HG02885 (cell line): ENCODE data around the gene PALLD.
A peak's percentile ranks its signal among the peaks of the same experiment; 100 is the strongest.
"Not testable (repeated sequence)": the region's sequence is repeated elsewhere in the genome, so short reads cannot be mapped to it uniquely, and the experiment has no call there.

ENCODE experiments used
- ATAC-seq: cut with Tn5 transposase; IDR thresholded peaks from one replicate; pipeline ENCODE4 v1.9.1; 2021; ENCODE audit warnings: mild to moderate bottlenecking; ENCODE audit not compliant: unreplicated experiment, poor library complexity

PALLD gene

DNA sequence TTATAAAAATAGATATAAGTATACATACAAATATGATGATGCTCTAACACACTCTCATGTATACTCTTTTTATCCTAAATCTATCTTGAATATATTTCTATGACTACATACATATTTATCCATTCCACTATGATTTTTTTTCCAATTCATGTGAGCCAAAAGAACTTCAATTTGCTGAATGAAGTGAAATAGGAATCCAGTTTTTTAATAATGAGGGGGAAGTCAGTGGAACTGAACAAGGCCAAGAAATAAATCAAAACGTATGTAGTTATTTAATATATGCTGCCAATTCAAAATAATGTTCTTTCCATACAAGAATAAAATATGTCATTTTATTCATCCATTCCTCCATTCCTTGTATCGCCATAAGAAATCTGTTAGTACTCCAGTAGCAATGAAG is 6.1 kb upstream of the PALLD start:
- ATAC-seq = no peak

DNA sequence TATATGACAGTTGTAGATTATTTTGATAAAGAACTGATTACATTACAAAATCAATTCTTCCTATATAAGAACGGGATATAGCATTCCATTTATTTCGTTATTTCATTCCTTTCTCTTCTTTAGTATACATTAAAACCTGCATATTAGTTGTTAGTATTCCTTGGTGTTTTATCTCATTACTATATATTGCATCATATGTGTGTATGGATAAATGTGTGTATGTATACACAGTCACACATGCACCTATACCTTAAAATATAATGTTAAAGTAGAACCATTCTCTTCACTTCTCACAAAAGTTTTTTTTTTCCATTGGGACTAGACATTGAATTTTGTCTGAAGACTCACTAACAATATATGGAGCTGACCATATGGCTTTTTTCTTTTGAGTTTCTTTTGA is 5.3 kb upstream of the PALLD start:
- no peak for ATAC-seq

DNA sequence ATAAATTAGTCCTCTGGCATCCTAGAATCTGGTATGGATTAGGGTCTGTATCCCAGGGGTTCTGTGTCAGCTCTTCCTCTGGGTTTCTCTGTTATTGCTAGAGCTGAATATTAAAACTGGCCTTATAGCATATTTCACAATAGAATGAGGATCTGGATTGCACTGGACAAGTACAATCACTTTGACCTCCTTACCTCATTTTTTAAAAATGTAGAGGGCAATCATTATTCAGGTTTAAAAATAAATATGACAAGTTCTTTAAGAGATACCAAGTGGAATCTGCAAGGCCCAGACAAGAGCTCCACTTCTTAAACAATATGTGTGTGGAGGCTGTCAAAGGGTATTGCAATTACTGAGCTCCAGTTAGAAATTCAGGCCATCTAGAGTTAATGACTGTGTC is 1.4 kb downstream of the PALLD start:
- no peak for ATAC-seq

DNA sequence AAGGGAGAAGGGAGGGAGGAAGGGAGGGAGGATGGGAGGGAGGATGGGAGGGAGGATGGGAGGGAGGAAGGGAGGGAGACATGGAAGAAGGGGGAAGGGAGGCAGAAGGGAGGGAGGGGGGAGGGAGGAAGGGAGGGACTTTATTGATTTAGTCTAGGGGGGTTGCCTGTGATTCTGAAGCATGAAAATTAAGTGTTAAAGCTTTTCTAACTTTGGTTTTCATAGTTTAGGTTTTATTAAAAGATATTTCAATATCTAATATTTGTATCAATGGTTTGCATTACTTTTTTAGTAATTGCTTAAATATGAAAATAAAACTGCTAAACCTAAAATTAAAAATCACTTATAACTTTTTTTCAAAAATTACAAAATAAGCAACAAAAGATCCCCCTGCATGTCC is 2.4 kb downstream of the PALLD start:
- ATAC-seq = no peak

DNA sequence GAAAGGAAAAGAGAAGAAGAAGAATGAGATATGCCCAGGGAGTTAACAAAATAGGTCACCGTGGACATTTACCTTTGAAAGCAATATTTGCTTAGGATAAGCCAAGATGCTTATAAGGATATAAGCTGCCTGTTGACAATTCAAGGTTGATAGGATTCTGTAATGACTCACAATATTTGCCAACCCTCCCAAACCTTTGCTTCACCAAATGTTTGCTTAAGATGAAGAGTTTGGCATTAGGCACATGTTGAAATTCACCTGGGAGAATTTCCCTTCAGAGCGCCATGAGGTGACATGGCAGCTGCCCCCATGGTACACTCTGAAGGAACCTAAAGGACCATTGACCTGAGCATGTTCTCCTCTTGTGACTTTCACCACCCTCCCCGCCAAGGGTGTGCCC is 4.6 kb downstream of the PALLD start:
- ATAC-seq = no peak

DNA sequence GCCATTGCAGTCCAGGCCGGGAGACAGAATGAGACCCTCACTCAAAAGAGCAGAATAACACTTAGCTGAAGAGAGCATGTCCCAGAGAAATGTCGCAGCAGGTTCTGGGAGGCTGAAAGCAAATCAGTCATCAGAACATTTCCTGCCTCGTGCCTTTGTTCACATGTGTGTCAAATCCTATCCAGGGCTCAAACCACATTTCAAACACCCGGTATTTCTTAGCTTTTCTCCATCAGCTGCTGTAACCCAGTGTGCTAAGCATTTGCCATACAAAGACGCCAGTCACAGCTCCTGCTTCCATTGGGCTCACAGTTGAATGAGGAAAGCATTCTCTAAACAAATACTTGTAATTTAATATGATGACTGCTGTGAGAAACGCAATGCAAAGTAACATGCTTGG is 6.0 kb downstream of the PALLD start:
- no peak for ATAC-seq

DNA sequence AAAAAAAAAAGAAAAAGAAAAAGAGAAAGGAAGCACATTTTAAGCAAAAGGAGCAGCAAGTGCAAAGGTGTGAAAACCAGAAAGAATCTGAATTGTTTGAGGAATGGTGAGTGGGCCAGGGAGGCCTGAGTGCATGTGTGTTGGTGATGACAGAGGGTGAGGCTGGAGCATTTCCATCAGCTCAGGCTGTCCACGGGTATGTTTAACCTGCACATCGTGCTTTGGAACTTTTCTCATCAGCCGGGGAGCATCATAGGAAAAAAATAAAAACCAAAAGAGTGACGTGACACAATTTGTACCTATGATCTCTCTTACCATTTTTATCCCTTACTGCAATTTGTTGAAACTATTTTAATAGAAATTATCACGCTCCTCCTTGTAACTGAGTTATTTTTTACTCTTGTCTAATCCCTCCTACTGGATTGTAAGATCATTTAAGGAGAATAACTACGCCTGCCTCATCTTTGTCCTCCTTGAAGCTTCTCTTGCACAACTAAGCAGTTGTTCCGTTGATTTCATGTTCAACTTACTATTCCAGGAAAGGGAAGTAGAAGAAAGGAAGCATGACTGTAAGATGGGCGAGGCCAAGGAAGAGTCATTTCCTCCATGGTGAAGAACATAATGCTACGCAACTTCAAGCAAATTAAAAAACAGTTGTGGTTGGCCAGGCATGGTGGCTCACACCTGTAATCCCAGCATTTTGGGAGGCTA is 7.0 kb downstream of the PALLD start:
- ATAC-seq = no peak

DNA sequence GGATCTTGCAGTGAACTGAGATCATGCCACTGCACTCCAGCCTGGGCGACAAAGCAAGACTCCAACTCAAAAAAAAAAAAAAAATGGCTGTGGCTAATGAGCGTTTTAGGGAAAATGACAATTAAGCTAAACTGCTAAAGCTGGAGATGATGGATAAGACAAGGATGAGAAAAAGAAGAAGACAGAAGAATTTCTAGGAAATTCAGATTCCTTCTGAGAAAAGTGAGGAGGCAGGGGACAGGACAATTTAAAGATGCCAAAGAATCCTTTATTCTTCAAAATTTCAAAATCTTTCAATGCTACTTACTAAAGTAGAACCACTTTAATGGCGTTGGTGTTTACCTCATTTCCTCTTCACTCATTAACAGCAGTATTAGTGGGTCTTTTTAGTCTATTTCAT is 7.7 kb downstream of the PALLD start:
- no peak for ATAC-seq

DNA sequence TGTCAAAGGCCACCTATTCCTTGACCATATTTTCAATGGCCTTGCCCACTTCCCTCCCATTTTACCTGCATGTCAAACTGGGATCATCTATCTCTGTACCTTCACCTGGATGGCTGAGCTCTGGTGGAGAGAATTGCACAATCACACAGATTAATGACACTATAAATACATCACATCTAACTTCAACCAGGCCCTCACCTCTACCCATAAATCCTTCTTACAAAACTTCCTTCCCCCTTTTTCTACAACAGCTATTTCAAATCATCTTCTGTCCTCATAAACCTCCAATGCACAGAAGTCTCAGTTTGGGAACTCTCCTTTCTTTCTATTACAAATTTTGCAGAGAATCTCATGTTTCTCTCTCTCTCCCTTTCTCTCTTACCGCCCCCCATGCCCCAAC is 9.2 kb downstream of the PALLD start:
- ATAC-seq = no peak

DNA sequence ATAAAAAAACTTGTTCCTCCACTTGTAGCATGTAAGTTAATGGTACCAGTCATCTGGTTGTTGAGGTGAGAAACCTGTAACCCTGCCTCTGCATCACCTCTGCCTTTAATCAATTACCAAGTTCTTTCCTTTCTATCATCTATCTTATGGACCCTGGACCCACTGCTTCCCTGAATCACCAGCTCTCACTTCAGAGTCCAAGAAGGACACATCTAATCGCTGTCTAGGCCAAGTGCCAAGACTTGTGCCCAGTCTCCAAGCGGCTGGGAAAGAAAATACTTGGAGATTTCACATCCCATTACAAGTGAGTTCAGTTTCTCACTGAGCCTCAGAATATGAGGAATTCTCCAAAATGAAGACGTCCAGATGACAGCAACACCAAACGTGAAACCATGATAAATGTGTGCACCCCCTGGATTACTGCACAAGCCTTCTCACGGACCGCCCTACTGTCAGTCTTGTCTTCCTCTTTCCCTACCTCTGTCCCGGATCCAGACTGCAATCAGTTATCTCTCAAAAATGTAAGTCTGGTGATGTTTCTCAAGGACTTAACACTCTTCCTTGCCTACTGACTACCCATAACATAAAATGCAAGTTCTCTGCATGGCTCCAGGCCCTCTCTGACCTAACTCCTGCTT is 10.4 kb downstream of the PALLD start:
- ATAC-seq = no peak

DNA sequence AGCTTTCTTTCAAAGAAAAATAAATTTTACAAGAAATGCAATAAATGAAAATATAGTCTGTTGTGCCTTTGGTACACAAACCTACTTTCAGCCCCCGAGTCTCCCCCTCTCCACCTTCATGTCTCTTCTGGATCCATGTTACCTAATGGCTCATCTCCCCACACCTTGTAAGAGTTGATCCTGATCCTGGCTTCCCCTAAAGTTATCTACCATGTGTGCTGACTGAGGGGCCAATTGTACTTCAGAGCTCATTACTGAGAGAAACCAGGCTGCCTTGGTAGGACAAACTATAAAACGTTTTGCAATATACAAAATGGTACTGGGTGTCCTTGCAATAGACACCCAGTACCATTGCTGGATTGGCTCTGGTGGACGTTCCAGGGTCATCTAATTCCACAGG is 11.8 kb downstream of the PALLD start:
- no peak for ATAC-seq

DNA sequence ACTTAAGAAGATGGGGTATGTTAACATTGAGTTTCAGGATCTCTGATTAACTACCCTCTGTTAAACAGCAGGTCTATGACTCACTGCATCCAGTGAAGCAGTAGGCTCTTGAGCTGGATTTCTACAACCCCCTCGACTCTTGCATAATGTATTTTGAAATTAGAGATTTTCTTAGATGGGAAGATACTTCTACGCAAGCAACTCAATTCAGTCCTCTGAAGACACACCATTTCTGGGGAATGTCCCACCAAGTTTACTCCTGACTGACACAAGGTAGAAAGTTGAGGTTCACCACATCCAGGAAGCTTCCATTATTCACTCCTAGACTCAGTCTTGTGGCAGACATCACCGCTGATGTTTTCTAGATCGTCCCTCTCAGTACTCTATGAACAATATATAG is 12.9 kb downstream of the PALLD start:
- no peak for ATAC-seq

DNA sequence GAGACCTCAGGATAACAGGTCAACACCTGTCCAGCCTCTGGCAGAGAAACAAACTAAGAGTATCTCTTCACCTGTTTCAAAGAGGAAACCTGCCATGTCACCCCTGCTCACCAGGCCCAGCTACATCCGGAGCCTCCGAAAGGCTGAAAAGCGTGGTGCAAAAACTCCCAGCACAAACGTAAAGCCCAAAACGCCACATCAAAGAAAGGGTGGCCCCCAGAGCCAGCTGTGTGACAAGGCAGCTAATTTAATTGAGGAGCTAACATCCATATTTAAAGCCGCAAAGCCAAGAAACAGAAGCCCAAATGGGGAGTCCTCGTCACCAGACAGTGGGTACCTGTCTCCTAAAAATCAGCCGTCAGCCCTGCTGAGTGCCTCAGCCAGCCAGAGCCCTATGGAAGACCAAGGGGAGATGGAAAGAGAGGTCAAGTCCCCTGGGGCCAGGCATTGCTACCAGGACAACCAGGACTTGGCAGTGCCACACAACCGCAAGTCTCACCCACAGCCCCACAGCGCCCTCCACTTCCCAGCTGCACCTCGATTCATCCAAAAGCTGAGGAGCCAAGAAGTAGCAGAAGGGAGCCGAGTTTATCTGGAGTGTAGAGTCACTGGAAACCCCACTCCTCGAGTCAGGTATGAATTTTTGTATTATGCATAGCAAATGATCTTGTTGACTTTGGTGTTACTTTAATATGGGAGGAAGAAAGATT is 15.1 kb downstream of the PALLD start:
- ATAC-seq = peak; percentile 58

DNA sequence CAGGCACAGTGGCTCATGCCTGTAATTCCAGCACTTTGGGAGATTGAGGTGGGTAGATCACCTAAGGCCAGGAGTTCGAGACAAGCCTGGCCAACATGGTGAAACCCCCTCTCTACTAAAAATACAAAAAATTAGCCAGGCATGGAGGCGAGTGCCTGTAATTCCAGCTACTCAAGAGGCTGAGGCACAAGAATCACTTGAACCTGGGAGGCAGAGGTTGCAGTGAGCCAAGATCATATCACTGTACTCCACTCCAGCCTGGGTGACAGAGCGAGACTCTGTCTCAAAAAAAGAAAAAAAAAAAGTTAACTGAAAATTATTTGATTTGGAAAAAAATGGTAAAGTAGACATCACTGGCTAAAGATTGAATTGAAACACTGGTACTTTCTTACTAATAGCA is 17.0 kb downstream of the PALLD start:
- not testable (repeated sequence) for ATAC-seq

DNA sequence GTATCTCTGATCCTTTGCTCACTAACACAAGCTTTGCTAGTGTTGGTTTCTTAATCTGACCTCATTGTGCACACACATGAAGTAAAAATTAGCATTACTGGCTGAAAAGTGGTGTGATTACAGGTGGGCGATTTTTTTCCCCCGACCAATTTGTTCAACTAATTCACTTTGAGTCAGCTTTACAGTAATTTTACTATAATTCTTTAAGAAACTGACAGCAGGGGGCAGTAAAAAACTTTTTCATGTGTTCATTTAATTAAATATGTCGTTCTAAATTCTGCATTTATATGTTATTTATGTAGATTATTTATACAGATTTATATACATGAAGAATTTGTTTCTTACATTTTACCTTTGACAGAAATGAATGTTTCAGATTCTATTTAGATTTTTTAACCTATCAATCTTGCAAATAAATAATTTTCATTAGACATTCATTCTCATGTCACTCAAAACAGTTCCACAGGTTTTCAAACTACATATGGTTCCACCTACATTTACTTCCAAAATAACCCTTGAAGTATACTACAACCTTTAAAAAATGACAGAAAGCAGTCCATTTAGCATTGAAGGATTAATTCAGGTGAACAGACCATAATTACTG is 17.5 kb downstream of the PALLD start:
- ATAC-seq = no peak

DNA sequence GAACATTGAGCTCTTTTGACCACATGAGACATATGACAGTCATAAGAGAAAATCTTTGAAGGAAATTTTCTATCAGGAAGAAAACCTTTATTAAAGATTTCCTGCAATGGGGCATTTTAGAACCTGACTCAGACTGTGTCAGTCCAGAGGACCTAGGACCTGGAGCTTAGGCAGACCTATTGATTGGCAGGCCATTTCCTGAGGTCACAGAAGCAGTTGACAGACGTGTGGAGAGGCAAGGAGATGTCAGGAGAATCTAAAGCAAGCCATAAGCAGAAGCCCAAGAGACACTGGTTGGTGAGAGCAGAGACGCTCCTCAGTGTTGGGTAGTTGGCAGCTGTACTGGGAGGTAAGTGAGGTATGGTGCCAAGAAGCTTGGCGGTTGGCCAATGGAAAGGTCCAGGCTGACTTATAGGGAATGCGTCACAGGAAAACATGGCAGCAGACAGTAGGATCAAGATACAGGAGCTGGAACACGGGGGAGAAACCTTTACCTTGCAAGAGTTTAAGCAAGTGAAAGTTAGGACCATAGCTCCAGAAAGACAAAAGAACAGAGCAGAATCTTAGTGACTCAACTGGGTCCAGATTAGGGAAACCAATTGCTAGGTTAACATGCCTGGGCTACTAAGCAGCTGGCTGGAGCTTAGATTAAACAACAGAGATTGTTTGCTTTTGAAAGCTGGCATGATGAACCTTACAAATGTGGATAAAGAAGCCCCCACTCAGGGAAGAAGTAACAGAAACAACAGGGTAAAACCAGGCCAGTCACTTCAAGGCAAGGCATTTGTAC is 18.6 kb downstream of the PALLD start:
- ATAC-seq = no peak

DNA sequence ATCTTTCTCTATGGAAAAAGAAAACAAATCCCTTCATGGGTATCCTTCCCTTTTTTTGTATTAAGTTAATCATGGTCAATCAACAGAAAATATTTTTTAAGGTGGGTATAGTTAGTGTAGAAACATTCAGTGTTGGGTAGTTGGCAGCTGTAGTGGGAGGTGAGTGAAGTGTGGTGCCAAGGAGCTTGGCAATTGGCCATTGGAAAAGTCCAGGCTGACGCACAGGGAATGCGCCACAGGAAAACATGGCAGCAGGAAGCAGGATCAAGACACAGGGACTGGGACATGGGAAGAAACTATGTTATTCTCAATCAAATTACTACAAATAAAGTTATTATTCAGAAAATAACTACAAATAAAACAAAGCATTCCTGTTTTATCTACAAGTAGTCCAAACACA is 20.0 kb downstream of the PALLD start:
- no peak for ATAC-seq

DNA sequence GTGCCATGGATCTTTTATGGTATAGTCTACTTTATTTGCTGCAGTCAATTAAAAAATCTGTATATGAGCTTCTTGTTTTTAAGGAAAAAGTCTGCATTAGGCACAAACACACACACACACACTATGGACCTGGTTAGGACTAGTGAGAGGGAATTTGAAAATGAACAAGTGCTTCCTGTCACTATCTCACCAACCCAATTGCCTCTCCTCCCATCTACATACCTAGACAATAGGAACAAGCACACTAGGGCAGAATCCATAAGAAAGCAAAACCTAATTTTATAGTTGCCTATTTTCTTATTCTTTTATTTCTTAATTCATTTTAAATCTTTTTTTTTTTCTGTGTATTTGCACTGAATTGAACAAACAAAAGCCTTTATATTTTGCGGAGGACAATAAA is 22.7 kb downstream of the PALLD start:
- ATAC-seq = no peak

DNA sequence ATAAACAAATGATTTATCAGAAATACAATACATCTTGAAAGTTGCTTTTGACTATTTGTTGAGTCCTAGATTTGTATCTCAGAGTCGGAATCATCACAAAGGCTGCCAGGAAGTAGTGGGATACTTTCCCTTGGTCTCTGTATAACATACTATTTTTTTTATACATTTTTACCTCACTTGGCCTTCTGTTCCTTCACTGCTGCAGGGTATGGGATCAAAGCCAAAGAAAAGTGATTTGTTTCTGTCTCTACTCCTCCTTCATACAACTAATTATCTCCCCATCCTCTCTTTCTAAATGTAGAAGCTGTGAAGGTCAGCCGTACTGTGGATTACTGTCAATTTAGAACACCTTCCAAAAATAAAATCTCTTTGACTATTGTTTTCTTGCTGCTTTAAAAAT is 24.9 kb downstream of the PALLD start:
- ATAC-seq = no peak

DNA sequence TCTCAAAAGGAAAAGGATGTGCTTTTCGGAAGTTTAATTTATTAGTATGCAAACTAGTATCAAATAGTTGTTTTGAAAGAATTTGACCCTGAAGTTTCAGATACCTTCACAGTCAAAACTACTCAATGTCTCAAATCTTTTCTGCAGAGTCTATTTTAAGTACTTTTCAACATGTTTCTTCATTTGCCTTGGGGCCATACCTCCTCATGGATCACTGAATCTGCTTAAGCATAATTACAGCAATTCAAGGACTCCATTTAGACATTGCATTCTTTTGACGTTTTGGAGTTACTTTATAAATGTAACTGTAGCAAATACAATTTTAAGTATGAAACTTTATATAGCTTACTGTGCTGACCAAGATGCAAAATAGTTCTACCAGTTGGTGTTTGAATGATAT is 25.5 kb downstream of the PALLD start:
- ATAC-seq = no peak
